Breast epithelium (tissue), 4 donors: ENCODE measurements around the gene RAD51AP2. TPM values are rescaled to one million over a fixed set of nuclear protein-coding genes. Genes with fewer than 3 reads are reported as not detected.

Experiments
- DNase-seq, 2 donors: peaks; one replicate each; pipeline ENCODE4 v3.0.0-alpha.2; 2019; ENCODE audit warnings: low spot score in 2 of 2
- H3K27ac ChIP-seq, 2 donors: fragments of 200-600 bp; sonication (generic) in 1 of 2; one replicate each; pipeline ENCODE4 v1.5.1; 2016 to 2019; ENCODE audit warnings: mild to moderate bottlenecking in 1 of 2
- H3K27me3 ChIP-seq, 2 donors: fragments of 200-600 bp; sonication (generic) in 1 of 2; one replicate each; pipeline versions ENCODE4 v1.5.1 to v1.6.0; 2017 to 2019; ENCODE audit warnings: control low read depth in 1 of 2, mild to moderate bottlenecking in 1 of 2
- H3K36me3 ChIP-seq: fragments of 200-600 bp; one replicate; pipeline ENCODE4 v1.5.1; 2019
- H3K4me1 ChIP-seq, 2 donors: fragments of 200-600 bp; sonication (generic); one replicate each; pipeline ENCODE4 v1.5.1; 2016 to 2019; ENCODE audit warnings: control low read depth in 1 of 2
- H3K4me3 ChIP-seq, 3 donors: fragments of 200-600 bp; sonication (generic); 1 replicate in 2 of 3; 2 replicates in 1 of 3; pipeline ENCODE4 v1.5.1; 2016 to 2019; ENCODE audit warnings: mild to moderate bottlenecking in 3 of 3, moderate library complexity in 2 of 3
- H3K9me3 ChIP-seq, 2 donors: fragments of 200-600 bp; sonication (generic) in 1 of 2; one replicate each; pipeline ENCODE4 v1.5.1; 2016 to 2019; ENCODE audit warnings: control low read depth in 1 of 2
- POLR2A ChIP-seq: fragments of 450-650 bp; IDR thresholded peaks from one replicate; pipeline ENCODE4 v1.6.1; 2016; ENCODE audit warnings: antibody characterized with exemption, mild to moderate bottlenecking, moderate library complexity
- POLR2AphosphoS5 ChIP-seq, 3 donors: sonication (generic); formaldehyde crosslinking; IDR thresholded peaks; one replicate each; pipeline ENCODE4 v1.6.1; 2017; ENCODE audit warnings: antibody characterized with exemption in 3 of 3
- intact Hi-C: fragments of 100-400 bp; cut with DNase I; formaldehyde crosslinking; loops from one replicate; pipeline ENCODE4 v1.15.1; 2023; ENCODE audit warnings: low total_unique reads
- total RNA-seq, 3 donors: library from RNA; depleted of rRNA; stranded (reverse); fragments of >200 nt; gene quantifications; one replicate each; pipeline ENCODE4 v1.1.0, GENCODE V29; 2016
- TF ChIP-seq, protein P1 (sequence below), 3 donors: fragments of 450-650 bp; IDR thresholded peaks; one replicate each; pipeline ENCODE4 v1.5.1; 2016 to 2017; ENCODE audit warnings: antibody characterized with exemption in 3 of 3, mild to moderate bottlenecking in 3 of 3, moderate library complexity in 3 of 3

RAD51AP2 gene
- total RNA-seq, 3 donors from 2014 or later: under 0.01 to 0.29 (median 0.16) TPM

- H3K36me3 ChIP-seq: no peaks in the 10 kb centered on the region
- intact Hi-C loops: no loop called here
- H3K27ac ChIP-seq: no peak overlapping the region
- H3K9me3 ChIP-seq: no peaks in the 10 kb centered on the region
- no peak for TF ChIP-seq POLR2AphosphoS5 (IDR thresholded peaks at IDR 0.05)
- TF ChIP-seq, protein P1, sequence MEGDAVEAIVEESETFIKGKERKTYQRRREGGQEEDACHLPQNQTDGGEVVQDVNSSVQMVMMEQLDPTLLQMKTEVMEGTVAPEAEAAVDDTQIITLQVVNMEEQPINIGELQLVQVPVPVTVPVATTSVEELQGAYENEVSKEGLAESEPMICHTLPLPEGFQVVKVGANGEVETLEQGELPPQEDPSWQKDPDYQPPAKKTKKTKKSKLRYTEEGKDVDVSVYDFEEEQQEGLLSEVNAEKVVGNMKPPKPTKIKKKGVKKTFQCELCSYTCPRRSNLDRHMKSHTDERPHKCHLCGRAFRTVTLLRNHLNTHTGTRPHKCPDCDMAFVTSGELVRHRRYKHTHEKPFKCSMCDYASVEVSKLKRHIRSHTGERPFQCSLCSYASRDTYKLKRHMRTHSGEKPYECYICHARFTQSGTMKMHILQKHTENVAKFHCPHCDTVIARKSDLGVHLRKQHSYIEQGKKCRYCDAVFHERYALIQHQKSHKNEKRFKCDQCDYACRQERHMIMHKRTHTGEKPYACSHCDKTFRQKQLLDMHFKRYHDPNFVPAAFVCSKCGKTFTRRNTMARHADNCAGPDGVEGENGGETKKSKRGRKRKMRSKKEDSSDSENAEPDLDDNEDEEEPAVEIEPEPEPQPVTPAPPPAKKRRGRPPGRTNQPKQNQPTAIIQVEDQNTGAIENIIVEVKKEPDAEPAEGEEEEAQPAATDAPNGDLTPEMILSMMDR (IDR thresholded peaks at IDR 0.05): no peak
- TF ChIP-seq POLR2A: no peak
- no peak for DNase-seq
- H3K4me3 ChIP-seq: no peak overlapping the region
- H3K27me3 ChIP-seq: no peaks in the 10 kb centered on the region
- H3K4me1 ChIP-seq: no peaks in the 10 kb centered on the region
Measured at GRCh38 chr2:17483496-17483895, 34.7 kb downstream of the RAD51AP2 start.

DNA sequence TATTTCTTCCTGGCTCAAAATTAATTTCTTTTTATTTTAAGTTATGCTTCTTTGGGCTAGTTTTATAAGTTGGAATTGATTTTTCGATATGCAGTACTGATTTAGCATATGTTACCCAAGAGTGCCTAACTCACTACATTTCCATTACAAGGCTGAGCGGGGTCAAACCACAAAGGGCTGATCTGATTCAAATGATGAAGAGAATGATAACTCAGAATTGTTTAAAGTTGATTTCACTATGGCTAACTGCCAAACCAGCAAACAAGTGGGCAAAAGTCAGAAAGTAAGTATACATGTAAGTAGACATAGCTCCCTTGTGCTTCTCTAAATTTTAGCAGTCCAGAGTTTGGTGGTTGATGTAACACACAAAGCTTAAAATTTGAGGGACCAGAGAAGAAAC lies 35.6 kb downstream of the RAD51AP2 start:
- Histone ChIP-seq H3K27ac (no peak overlapping the region), H3K9me3 (no peaks in the 10 kb centered on the region), H3K36me3 (no peaks in the 10 kb centered on the region), H3K4me1 (no peaks in the 10 kb centered on the region), H3K4me3 (no peak overlapping the region), H3K27me3 (no peaks in the 10 kb centered on the region)
- intact Hi-C loops: no loop called here
- DNase-seq: no peak
- no peak for TF ChIP-seq POLR2AphosphoS5 (IDR thresholded peaks at IDR 0.05)
- TF ChIP-seq, protein P1 (IDR thresholded peaks at IDR 0.05): no peak
- no peak for TF ChIP-seq POLR2A

DNA sequence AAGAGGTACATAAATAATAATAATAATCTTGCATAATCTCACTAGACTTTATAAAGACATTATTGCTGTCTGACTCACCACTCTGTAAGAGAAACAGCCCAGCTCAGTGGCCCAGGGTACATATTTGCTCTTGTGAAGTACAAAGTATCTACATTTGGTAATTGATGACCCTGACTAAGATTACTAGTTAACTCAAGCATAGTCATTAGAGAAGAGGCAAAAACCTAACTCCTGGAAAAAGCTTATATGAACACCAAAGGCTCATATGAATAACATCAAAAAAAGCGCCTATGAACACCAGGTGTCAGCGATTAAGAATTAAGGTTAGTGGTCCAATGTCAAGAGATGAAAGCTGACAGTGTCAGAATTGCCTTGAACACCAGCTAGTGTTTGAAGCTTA lies 38.4 kb downstream of the RAD51AP2 start:
- H3K36me3 ChIP-seq: no peaks in the 10 kb centered on the region
- DNase-seq: no peak
- intact Hi-C loops: no loop called here
- H3K27me3 ChIP-seq: no peaks in the 10 kb centered on the region
- no peaks in the 10 kb centered on the region for H3K9me3 ChIP-seq
- TF ChIP-seq, protein P1 (IDR thresholded peaks at IDR 0.05): no peak
- no peak for TF ChIP-seq POLR2A
- no peak for TF ChIP-seq POLR2AphosphoS5 (IDR thresholded peaks at IDR 0.05)
- H3K27ac ChIP-seq: no peak overlapping the region
- H3K4me1 ChIP-seq: no peaks in the 10 kb centered on the region
- H3K4me3 ChIP-seq: no peak overlapping the region

GRCh38 chr2:17476830-17477229 lies 41.4 kb downstream of the RAD51AP2 start:
- TF ChIP-seq, protein P1 (IDR thresholded peaks at IDR 0.05): no peak
- TF ChIP-seq POLR2A (no peak), POLR2AphosphoS5 (IDR thresholded peaks at IDR 0.05) (no peak)
- H3K9me3 ChIP-seq: no peaks in the 10 kb centered on the region
- H3K4me3 ChIP-seq: no peak overlapping the region
- no peaks in the 10 kb centered on the region for H3K36me3 ChIP-seq
- DNase-seq: no peak
- intact Hi-C loops: no loop called here
- H3K27me3 ChIP-seq: no peaks in the 10 kb centered on the region
- no peaks in the 10 kb centered on the region for H3K4me1 ChIP-seq
- no peak overlapping the region for H3K27ac ChIP-seq

- Histone ChIP-seq H3K27ac (no peak overlapping the region), H3K4me1 (no peaks in the 10 kb centered on the region), H3K27me3 (no peaks in the 10 kb centered on the region), H3K4me3 (no peak overlapping the region), H3K9me3 (no peaks in the 10 kb centered on the region), H3K36me3 (no peaks in the 10 kb centered on the region)
- intact Hi-C loops: no loop called here
- no peak for DNase-seq
- TF ChIP-seq, protein P1 (IDR thresholded peaks at IDR 0.05): no peak
- TF ChIP-seq POLR2A (no peak), POLR2AphosphoS5 (IDR thresholded peaks at IDR 0.05) (no peak)
Measured at GRCh38 chr2:17476064-17476463, 42.2 kb downstream of the RAD51AP2 start.
